GM21515 (cell line): ENCODE measurements around the gene STAG3.
"Not testable (repeated sequence)": the region's sequence is repeated elsewhere in the genome, so short reads cannot be mapped to it uniquely, and the experiment has no call there.

Experiments
- ATAC-seq: cut with Tn5 transposase; IDR thresholded peaks from one replicate; pipeline ENCODE4 v1.9.1; 2021; ENCODE audit not compliant: unreplicated experiment

Gene STAG3

GRCh38 chr7:100210805-100211204 is 33.1 kb downstream of the STAG3 start:
- no peak for ATAC-seq

GRCh38 chr7:100211342-100211780 is 33.6 kb downstream of the STAG3 start:
- peak; percentile 33 for ATAC-seq

- ATAC-seq, result no peak
Observed at GRCh38 chr7:100212631-100213286, 35.0 kb downstream of the STAG3 start.

GRCh38 chr7:100213672-100214071 is 36.0 kb downstream of the STAG3 start:
- ATAC-seq, result no peak

- ATAC-seq, result not testable (repeated sequence)
Observed at GRCh38 chr7:100214356-100214755, 36.6 kb downstream of the STAG3 start.

- ATAC-seq, result no peak
Observed at GRCh38 chr7:100215895-100216294, 38.2 kb downstream of the STAG3 start.

GRCh38 chr7:100217934-100218333 is 40.2 kb downstream of the STAG3 start:
- not testable (repeated sequence) for ATAC-seq

GRCh38 chr7:100219271-100219737 is 41.6 kb downstream of the STAG3 start:
- no peak for ATAC-seq

- ATAC-seq, result not testable (repeated sequence)
Observed at GRCh38 chr7:100219801-100220585, 42.3 kb downstream of the STAG3 start, which contains the start of gene PVRIG. TSS of gene PVRIG (plus strand) at chr7:100219949. CDS start at chr7:100219971, 22 bp downstream.

GRCh38 chr7:100220586-100221230 is 43.0 kb downstream of the STAG3 start:
- ATAC-seq, result no peak

- ATAC-seq, result peak; percentile 48
Observed at GRCh38 chr7:100221231-100221718, 43.6 kb downstream of the STAG3 start.

GRCh38 chr7:100221767-100222444 is 44.2 kb downstream of the STAG3 start:
- ATAC-seq, result no peak

- ATAC-seq, result no peak
Observed at GRCh38 chr7:100222445-100223132, 44.9 kb downstream of the STAG3 start.

- ATAC-seq, result not testable (repeated sequence)
Observed at GRCh38 chr7:100223376-100223927, 45.7 kb downstream of the STAG3 start.

GRCh38 chr7:100224891-100225290 is 47.2 kb downstream of the STAG3 start:
- ATAC-seq, result not testable (repeated sequence)

GRCh38 chr7:100234660-100235317 is 57.1 kb downstream of the STAG3 start:
- not testable (repeated sequence) for ATAC-seq

- ATAC-seq, result not testable (repeated sequence)
Observed at GRCh38 chr7:100239975-100240374, 62.3 kb downstream of the STAG3 start.

- ATAC-seq, result not testable (repeated sequence)
Observed at GRCh38 chr7:100243385-100243784, 65.7 kb downstream of the STAG3 start.

- ATAC-seq, result not testable (repeated sequence)
Observed at GRCh38 chr7:100244988-100245605, 67.4 kb downstream of the STAG3 start.
